Activated naive CD4-positive, alpha-beta T cell treated with anti-CD3 and anti-CD28 coated beads, Interleukin-2, amount 50 U/mL, for 16 hours (primary cell): ENCODE data around the gene CDH23.

Source experiments
- DNase-seq: peaks from one replicate; pipeline ENCODE4 v3.0.0-alpha.2; 2020

CDH23 gene

DNA sequence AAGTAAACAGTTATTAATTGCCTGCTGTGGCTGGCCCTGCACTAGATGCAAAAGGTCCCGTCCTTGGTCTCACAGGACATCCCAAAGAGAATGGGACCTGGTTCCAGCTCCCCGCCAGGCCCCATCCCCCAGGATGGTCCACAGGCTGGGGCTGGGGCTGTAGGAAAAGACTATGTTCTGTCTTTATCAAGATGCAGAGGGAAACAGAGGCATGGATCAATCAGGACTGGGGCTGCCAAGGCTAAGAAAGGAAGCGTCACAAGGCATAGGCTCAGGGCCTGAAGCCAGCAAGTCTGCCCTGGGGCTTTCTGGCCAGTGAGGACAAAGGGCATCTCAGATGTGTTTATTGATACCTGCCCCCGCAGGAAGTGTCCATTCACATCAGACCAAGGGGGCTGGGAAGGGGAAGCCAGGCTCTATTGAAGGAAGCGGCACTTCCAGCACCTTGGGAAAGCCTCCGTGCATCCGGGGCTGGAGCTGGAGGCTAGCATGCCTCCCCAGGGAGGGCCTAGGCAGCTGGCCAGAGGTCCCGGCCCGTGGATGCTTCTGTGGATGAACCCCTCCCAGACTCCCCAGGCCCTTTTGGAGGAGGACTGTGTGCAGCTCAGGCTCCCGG lies 370.8 kb downstream of the CDH23 start:
- no peak for DNase-seq

DNA sequence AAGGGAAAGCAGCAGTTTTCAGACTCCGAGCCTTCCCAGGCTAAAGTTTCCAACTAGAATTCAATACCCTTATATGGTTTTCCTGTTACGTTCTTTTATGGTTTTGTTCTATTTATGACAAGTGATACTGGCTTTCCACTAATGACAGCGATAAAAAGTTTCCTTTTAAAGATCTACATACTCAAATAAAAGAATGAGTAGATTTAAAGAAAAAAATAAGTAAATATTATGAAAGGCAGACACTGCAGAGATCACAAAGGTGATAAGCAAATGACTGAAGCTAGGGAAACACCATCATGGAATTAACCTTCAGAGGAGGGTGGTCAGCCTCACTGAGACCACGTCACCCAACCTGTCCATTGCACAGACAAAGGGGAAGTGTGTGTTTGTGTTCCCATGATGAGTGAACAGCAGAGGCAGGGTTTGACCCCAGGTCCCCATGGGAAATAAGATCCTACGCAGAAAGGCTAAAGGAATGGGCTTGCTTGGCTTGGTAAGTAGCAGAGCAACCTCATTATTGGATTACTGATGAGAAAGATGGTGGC lies 372.6 kb downstream of the CDH23 start:
- no peak for DNase-seq

- no peak for DNase-seq
These were observed 373.5 kb downstream of the CDH23 start for GRCh38 chr10:71770255-71770654.

GRCh38 chr10:71770789-71771188 lies 374.1 kb downstream of the CDH23 start:
- DNase-seq: no peak

DNA sequence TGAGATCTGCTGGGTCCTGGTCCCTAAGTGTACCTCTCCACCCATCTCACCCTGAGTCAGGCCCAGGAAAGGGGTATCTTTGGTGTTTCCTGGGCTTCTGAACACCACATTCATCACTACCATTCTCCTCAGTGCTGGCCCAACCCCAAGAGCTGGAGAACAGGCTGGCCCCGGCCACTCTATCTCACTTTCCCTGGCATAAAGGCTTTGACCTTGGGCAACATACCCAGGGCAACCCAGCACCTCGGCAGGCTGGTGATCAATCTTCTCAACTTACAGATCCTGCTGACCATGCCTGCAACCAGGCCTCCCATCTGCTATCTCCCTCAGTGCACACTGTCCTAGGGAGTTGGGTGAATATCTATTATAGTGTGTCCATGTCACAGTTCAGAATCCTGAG lies 374.5 kb downstream of the CDH23 start:
- no peak for DNase-seq

DNA sequence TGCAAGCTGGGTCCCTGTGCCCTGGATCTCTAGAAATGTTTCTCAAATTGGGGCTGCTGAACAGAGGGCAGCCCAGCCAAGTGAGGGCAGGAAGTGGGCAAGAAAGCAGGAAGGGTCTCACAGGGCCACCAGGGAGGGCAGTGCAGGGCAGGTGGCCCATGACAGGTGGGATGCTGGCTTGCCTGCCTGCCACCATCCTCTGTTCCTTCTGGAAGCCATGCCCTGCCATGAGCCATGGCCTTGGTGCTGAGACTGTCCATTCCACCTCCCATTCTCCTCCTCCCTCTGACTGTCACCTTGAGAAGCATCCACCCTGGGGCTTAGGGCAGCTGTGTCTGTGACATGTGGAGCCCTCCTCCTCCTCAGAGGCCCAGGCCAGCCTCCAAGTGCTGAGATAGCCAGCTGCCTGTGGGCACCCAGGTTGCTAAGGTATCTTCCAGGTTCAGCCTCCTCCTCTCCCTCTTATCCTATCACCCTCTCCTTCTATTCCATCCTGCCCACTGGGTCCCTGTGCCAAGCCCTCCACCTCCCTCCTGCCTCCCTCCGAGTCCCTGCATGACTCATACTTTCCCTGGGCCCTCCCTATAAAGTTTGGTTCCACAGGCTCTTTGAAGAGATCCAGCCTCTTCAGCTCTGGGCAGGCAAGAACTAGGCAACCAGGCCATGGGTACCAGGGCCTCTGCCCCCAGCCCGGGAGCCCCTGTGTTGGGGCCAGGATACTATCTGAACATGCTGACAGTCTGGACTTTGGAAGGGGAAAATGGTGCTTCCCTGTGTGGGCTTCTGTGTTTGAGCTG lies 375.3 kb downstream of the CDH23 start:
- peak; percentile 36 for DNase-seq

DNA sequence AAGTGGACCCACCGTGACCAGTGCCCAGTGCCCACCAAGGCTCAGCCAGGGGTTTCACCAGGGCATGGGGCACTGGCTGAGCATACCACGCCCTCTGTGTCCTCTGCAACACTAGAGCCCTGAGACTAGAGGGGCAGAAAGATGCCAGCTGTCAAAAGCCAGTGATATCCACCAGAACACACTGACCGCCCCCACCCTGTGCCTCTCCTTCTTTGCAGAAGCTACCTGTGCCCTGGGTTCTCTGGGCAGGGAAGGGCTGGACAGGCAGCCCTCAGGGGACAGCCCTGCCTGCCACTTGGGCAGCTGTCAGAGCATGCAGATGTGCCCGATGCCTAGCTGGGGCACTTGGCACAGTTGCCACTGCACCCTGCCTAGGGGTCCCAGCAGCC lies 376.1 kb downstream of the CDH23 start:
- no peak for DNase-seq

GRCh38 chr10:71773221-71773971 lies 376.7 kb downstream of the CDH23 start, which contains the start of gene VSIR:
TSS of gene VSIR (minus strand) at chr10:71773520. CDS start at chr10:71773439, 81 bp downstream.
- DNase-seq: peak; percentile 96

- no peak for DNase-seq
These were observed 378.4 kb downstream of the CDH23 start for GRCh38 chr10:71774916-71775702.

DNA sequence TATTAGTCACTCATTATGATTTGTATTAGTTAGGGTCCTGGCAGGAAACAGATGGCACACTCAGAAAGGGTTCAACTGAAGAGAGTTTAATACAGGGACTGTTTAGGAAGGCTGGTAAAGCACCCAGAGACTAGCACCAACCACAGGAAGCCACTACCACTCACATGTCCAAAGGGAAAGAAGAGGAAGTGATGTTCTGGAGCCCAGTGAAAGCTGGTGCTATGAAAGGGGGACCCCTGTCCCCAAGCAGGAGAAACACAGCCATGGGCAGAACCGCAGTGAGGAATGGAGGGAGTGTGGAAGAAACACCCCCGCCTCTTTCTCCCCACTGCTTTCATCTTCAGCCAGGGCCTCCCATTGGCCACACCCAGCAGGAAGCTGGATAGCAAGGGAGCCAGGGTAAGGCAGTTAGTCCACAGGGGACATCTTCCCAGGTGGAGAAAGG lies 379.8 kb downstream of the CDH23 start:
- DNase-seq: no peak

DNA sequence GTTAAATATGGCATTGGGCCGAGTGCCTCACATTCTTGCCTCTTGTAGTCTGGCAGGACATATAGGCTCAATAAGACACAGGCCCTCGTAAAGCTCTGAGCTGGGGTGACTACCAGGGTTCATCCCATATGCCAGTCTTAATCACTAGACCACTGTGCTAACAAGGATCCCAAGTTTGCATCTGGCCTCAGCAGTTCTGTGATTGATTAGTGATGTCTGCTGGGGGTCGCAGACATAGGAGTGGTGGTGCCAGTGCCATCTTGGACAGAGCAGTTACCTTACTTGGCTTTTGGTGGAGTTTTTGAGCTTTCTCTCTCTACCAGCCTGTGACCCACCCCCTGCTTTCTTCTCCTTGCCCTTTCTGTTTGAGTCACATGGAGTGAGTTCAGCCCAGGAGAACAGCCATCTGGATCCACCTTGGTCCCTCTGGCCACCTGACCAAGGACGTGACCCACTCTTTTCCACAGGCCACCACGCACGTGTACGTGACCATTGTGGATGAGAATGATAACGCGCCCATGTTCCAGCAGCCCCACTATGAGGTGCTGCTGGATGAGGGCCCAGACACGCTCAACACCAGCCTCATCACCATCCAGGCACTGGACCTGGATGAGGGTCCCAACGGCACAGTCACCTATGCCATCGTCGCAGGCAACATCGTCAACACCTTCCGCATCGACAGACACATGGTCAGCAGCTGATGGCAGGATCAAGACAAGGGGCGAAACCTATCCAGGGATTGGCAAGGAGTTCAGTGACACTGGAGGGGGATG lies 380.7 kb downstream of the CDH23 start:
- DNase-seq: no peak

DNA sequence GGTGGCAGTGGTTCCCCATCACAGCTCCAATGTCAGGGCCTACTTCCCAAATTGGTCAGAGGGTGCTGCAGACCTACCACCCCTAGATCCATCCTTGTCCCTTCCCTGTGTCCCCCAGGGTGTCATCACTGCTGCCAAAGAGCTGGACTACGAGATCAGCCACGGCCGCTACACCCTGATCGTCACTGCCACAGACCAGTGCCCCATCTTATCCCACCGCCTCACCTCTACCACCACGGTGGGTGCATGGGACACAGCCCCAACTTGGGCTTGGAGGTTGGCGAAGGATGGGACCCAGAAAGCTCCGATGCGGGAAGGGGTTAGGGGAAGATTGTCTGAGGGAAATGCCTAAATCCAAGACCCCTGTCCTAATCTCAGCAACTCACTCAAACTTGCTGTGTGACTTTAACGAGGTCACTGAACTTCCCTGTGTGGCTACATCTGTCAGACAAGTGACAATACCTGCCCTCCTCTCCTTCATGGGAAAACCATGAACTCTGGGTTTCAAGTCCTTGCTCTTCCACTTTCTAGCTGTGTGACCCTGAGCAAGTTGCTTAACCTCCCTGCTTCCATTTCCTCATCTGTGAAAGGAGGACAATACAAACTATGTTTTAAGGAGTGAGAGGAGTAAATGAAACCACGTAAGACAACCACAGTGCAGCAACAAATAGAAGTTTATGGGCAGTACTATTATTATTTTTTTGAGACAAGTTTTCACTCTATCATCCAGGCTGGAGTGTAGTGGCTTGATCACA lies 381.5 kb downstream of the CDH23 start:
- no peak for DNase-seq

- no peak for DNase-seq
These were observed 382.9 kb downstream of the CDH23 start for GRCh38 chr10:71779641-71780040.

DNA sequence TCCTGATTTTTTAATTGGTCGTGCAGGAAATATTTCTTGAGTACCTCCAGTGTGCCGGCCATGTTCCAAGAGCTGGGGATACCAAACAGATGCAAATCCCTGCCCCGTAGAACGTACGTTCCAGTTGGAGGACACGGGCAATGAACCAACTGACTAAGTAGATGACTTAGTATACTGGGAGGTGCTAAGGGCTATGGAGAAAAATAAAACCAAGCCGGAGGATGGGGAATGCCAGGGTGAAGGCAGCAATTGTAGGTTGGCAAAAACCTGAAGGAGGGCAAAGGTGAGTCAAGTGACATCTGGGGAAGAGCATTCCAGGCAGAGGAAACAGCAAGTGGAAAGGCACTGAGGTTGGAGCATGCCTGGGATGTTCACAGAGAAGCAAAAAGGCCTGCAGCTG lies 383.4 kb downstream of the CDH23 start:
- DNase-seq: no peak

DNA sequence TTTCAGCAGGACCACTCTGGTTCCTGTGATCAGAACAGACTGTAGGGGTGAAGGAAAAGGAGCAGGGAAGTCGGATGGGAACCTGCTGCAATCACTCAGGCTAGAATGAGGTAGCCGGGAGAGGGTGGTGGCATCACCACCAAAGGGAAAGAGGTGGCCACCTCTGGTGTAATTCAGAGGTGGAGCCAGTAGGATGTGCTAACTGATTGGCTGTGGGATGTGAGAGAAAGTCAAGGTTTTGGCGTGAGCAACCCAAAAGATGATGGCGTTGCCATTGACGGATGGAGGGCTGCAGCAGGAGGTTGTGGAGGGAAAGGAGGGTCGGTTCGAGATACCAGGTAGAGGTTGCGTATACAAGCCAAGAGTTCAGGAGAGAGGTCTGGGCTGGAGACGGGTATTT lies 384.0 kb downstream of the CDH23 start:
- no peak for DNase-seq

DNA sequence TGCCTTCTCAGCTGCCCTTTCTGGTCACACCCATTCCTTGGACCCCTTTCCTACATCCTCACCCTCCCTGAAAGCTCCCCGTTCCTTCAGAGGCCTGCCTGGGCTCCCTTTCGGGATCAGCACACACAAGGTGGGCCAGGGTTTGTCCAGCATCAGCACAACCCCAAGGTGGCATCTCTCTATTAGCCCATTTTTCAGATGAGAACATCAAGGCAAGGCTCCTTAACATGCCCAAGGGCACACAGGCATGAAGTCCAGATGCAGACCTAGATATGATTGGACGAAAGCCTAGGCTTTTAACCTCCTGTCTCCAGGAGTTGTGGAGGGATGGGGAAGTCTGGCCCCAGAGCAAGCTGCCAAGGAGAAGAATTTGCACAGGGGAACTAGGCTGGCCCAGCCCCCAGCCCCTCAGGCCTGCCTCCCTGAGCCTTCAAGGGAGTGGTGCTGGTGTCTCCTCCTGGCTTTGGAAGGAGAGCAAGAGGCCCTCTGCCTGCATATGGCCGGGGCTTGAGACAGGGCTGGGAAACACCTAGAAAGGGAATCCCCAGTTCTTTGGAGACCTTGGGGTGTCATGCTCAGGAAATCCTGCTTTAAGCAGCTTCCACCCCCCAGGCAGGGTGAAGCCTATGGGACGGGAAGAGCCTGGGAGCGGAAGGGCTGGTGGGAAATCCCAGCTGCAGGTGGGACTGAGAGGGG lies 385.6 kb downstream of the CDH23 start:
- no peak for DNase-seq

DNA sequence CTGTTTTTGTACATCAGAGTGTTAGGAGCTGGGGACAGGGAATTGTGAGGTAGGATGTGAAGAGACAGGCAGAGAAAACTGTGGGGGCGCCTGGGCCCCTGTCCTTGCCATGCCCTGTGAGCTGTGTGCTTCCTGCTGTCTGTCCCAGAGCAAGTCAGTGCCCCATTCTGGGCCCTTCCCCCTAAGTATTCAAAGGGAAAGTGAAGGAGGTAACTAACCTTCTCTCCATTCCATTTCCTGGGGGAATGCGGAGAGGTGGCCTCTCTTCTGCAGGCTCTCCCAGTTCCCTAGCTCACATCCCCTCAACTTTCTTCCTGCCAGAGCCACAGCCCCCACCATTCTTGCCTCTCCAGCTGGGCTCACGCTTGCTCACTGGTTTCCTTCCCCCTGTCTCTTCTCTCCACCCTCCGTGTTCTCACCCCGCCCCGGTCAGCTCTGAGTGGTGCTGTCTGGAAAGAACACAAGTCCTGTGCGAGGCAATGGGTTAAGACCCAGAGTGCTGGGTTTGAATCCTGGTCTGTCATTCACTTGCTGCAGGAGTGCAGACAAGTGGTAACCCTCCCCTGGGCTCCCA lies 386.3 kb downstream of the CDH23 start:
- DNase-seq: no peak

DNA sequence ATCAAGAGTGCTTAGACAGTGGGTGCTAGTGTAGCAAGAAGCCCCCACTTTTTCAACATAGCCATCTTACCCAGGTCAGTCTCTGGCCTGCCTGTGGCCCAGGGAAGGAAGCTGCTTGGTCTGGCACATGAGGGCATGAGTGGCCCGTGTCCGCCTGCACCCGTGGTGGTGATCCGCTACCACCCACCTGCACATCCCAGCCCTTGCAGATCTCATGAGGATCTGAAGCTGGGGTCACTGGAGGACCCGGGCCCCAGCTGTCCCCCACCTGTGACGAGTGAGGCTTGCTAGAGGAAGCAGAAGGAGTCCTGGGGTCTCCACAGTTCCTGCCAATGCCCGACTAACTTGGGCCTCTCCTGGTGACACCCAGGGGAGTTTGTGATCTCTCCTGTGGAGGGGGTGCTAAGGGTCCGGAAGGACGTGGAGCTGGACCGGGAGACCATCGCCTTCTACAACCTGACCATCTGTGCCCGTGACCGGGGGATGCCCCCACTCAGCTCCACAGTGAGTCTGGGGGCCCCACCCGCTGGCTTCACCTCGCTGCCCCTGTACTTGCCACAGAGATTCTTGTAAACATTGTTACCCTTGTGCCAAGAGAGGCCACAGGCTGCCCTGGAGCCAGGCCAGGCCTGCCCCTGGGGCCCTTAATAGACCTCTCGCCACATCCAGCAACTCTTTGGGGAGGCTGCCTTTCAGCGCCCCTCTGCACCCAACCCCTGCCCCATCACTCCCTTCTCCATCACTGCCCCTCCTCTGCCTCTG lies 387.4 kb downstream of the CDH23 start:
- DNase-seq: no peak

DNA sequence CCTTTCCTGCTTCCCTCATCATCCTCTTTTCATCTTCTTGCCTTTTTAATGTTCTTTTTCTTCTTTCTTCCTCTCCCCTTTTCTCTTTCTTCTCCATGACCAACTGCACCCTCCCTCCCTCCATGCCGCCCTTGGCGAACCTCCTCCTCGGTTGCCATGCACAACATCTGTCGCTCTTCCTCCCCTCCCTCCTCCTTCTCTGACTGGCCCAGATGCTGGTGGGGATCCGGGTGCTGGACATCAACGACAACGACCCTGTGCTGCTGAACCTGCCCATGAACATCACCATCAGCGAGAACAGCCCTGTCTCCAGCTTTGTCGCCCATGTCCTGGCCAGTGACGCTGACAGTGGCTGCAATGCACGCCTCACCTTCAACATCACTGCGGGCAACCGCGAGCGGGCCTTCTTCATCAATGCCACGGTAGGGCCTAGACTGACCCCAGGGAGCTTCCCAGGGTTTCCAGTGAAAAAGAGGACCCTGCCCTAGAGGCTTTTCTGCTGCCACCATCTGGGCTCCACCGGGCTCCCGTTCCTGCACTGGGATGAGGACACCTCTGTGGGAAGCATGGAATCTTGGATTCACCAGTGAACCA lies 388.1 kb downstream of the CDH23 start:
- no peak for DNase-seq
